Endothelial cell of umbilical vein (primary cell): Measurements from ENCODE around the gene SMARCC1. TPM values are rescaled to one million over a fixed set of nuclear protein-coding genes. Genes with fewer than 3 reads are reported as not detected.

Experiments
- BruUV-seq: library from RNA; stranded (reverse); fragments of 400-500 nt; replicated peaks from 2 replicates; lab custom pipeline; 2021; lab: Mats Ljungman, UMichigan
- CTCF ChIA-PET: fragments of 300-600, 350-600 bp; sonication (Branson Sonifier 250); formaldehyde crosslinking; loops from one replicate; lab custom pipeline; 2021; ENCODE audit warnings: antibody characterized with exemption, inconsistent platforms; lab: Charles Lee
- POLR2A ChIA-PET: fragments of 300-600, 350-600 bp; sonication (Branson Sonifier 250); formaldehyde crosslinking; loops from one replicate; lab custom pipeline; 2021; ENCODE audit warnings: antibody characterized with exemption, inconsistent platforms; lab: Charles Lee
- DNase-seq: peaks from one replicate; pipeline ENCODE4 v3.0.0-alpha.2; 2011; ENCODE audit warnings: low read depth, low spot score
- FAIRE-seq: peaks from 2 replicates; lab custom pipeline; 2011; peaks lifted over from hg19 to GRCh38; lab: Jason Lieb, UNC
- H2AFZ ChIP-seq: 2 replicates; pipeline ENCODE4 v1.6.0; 2012; ENCODE audit warnings: low read depth, low read length, control low read depth, inconsistent platforms
- H3K27ac ChIP-seq: 2 replicates; pipeline ENCODE4 v1.5.1; 2011; ENCODE audit warnings: low read depth, mild to moderate bottlenecking, control low read depth, low read length, moderate library complexity; ENCODE audit not compliant: insufficient read depth
- H3K27me3 ChIP-seq, 2 experiments: 2 replicates each; pipeline versions ENCODE4 v1.6.0 to v1.6.1; 2011; ENCODE audit warnings: low read length in 2 of 2, mixed read lengths in 1 of 2; ENCODE audit not compliant: control insufficient read depth in 2 of 2, insufficient read depth in 2 of 2
- H3K36me3 ChIP-seq, 2 experiments: 2 replicates in 1 of 2; 3 replicates in 1 of 2; pipeline ENCODE4 v1.5.1; 2011; ENCODE audit warnings: low read length in 2 of 2, mild to moderate bottlenecking in 1 of 2, moderate library complexity in 1 of 2; ENCODE audit not compliant: control insufficient read depth in 2 of 2, insufficient read depth in 2 of 2; ENCODE audit errors: extremely low read depth in 1 of 2
- H3K4me1 ChIP-seq: 3 replicates; pipeline ENCODE4 v1.5.1; 2011; ENCODE audit warnings: mild to moderate bottlenecking, low read length; ENCODE audit not compliant: control insufficient read depth, insufficient read depth; ENCODE audit errors: extremely low read depth
- H3K4me2 ChIP-seq: 2 replicates; pipeline ENCODE4 v1.6.1; 2011; ENCODE audit warnings: low read length, control low read depth, mixed read lengths; ENCODE audit not compliant: insufficient read depth
- H3K4me3 ChIP-seq, 3 experiments: fragments of 200-600 bp in 1 of 3; sonication (generic), shearing (Covaris generic) in 1 of 3; replicated peaks in 1 of 3; 2 replicates each; pipeline ENCODE4 v1.5.1; 2011 to 2016; ENCODE audit warnings: control low read depth in 3 of 3, low read length in 3 of 3, mild to moderate bottlenecking in 2 of 3, inconsistent platforms in 1 of 3, low read depth in 1 of 3, moderate library complexity in 1 of 3; ENCODE audit not compliant: insufficient read depth in 1 of 3
- H3K79me2 ChIP-seq: 2 replicates; pipeline ENCODE4 v1.6.0; 2012; ENCODE audit warnings: low read length, inconsistent platforms; ENCODE audit not compliant: control insufficient read depth, insufficient read depth
- H3K9ac ChIP-seq: replicated peaks from 2 replicates; pipeline ENCODE3; 2011; ENCODE audit warnings: low read length, control low read depth; ENCODE audit not compliant: insufficient read depth; ENCODE audit errors: extremely low read depth
- H3K9me1 ChIP-seq: replicated peaks from 3 replicates; pipeline ENCODE4 v1.6.0; 2011; ENCODE audit warnings: mild to moderate bottlenecking, low read length; ENCODE audit not compliant: control insufficient read depth, insufficient read depth; ENCODE audit errors: extremely low read depth
- H3K9me3 ChIP-seq: replicated peaks from 2 replicates; pipeline ENCODE4 v1.5.1; 2012; ENCODE audit warnings: low read length, inconsistent platforms; ENCODE audit not compliant: control insufficient read depth, insufficient read depth
- H4K20me1 ChIP-seq: replicated peaks from 2 replicates; pipeline ENCODE3; 2011; ENCODE audit warnings: mild to moderate bottlenecking, low read length; ENCODE audit not compliant: control insufficient read depth, insufficient read depth; ENCODE audit errors: extremely low read depth
- EZH2 ChIP-seq: IDR thresholded peaks from 2 replicates; pipeline ENCODE4 v1.6.1; 2012; ENCODE audit warnings: borderline replicate concordance, low read depth, mild to moderate bottlenecking, moderate library complexity, low read length, inconsistent platforms; ENCODE audit not compliant: severe bottlenecking
- FOS ChIP-seq: IDR thresholded peaks from 2 replicates; pipeline ENCODE4 v1.6.1; 2011; ENCODE audit warnings: mild to moderate bottlenecking, low read length, moderate library complexity, borderline replicate concordance; ENCODE audit not compliant: insufficient read depth
- GATA2 ChIP-seq: IDR thresholded peaks from 2 replicates; pipeline ENCODE4 v1.7.0; 2011; ENCODE audit warnings: low read depth, mild to moderate bottlenecking, moderate library complexity, mixed read lengths, low read length; ENCODE audit not compliant: insufficient read length, insufficient read depth
- JUN ChIP-seq: IDR thresholded peaks from 2 replicates; pipeline ENCODE4 v1.6.1; 2011; ENCODE audit warnings: borderline replicate concordance, low read depth; ENCODE audit not compliant: insufficient read length, insufficient read depth
- MAX ChIP-seq: IDR thresholded peaks from 2 replicates; pipeline ENCODE4 v1.6.1; 2011; ENCODE audit not compliant: insufficient read depth, insufficient read length
- MYC ChIP-seq: IDR thresholded peaks from one replicate; pipeline ENCODE4 v1.6.1; 2011; ENCODE audit warnings: mild to moderate bottlenecking, low read depth, low read length
- POLR2A ChIP-seq: IDR thresholded peaks from 2 replicates; pipeline ENCODE4 v1.6.1; 2012; ENCODE audit warnings: low read depth, mild to moderate bottlenecking, control low read depth, low read length
- POLR2AphosphoS5 ChIP-seq: IDR thresholded peaks from 2 replicates; pipeline ENCODE4 v1.6.1; 2012; ENCODE audit warnings: low read depth, mild to moderate bottlenecking, control low read depth, low read length, moderate library complexity; ENCODE audit not compliant: insufficient read depth
- dilution Hi-C: fragments of 300-500 bp; cut with MboI; formaldehyde crosslinking; loops from one replicate; pipeline ENCODE4 v1.15.0; 2019; ENCODE audit warnings: low sequenced_read_pairs; ENCODE audit not compliant: extremely low pct_ligation_motif_present
- intact Hi-C: fragments of 100-400 bp; cut with micrococcal nuclease; formaldehyde crosslinking; loops from one replicate; pipeline ENCODE4 v1.10.0; 2022
- polyA plus RNA-seq, 4 experiments: library from polyadenylated mRNA; depleted of rRNA in 3 of 4; stranded (reverse) in 3 of 4; unstranded in 1 of 4; fragments of >200 nt; gene quantifications; 2 replicates each; pipeline versions ENCODE4 v1.2.1 to v1.2.3, GENCODE V29; 2011 to 2012; ENCODE audit warnings: missing spikeins in 1 of 4
- total RNA-seq: library from RNA; stranded (reverse); gene quantifications from 2 replicates; pipeline ENCODE4 v1.2.3, GENCODE V29; 2021
- TF ChIP-seq, protein P1 (sequence below), 2 donors: IDR thresholded peaks; 1 replicate in 1 of 2; 2 replicates in 1 of 2; pipeline ENCODE4 v1.5.1; 2011; ENCODE audit warnings: low read length in 2 of 2, mild to moderate bottlenecking in 2 of 2, moderate library complexity in 2 of 2, control low read depth in 1 of 2, inconsistent platforms in 1 of 2, low read depth in 1 of 2; ENCODE audit not compliant: insufficient read depth in 1 of 2; ENCODE audit errors: extremely low read depth in 1 of 2

SMARCC1 gene
- total and polyA plus RNA-seq, 2 donors (not counting 3 experiments of a cell fraction or from before 2014, with no cell fraction given): 23.0 to 138 TPM

- TF ChIP-seq GATA2 (no peak), EZH2 (no peak), POLR2AphosphoS5 (no peak), POLR2A (no peak), MYC (no peak), MAX (no peak), JUN (no peak), FOS (no peak)
- TF ChIP-seq, protein P1, sequence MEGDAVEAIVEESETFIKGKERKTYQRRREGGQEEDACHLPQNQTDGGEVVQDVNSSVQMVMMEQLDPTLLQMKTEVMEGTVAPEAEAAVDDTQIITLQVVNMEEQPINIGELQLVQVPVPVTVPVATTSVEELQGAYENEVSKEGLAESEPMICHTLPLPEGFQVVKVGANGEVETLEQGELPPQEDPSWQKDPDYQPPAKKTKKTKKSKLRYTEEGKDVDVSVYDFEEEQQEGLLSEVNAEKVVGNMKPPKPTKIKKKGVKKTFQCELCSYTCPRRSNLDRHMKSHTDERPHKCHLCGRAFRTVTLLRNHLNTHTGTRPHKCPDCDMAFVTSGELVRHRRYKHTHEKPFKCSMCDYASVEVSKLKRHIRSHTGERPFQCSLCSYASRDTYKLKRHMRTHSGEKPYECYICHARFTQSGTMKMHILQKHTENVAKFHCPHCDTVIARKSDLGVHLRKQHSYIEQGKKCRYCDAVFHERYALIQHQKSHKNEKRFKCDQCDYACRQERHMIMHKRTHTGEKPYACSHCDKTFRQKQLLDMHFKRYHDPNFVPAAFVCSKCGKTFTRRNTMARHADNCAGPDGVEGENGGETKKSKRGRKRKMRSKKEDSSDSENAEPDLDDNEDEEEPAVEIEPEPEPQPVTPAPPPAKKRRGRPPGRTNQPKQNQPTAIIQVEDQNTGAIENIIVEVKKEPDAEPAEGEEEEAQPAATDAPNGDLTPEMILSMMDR (IDR thresholded peaks at IDR 0.05; ENCODE audit: extremely low read depth in 1 of 2, insufficient read depth in 1 of 2, low read depth in 1 of 2, low read length in 2 of 2): no peak
- intact Hi-C loops (no loop called here), dilution Hi-C loops (no loop called here)
- no peak overlapping the region for H3K27ac ChIP-seq
- CTCF ChIA-PET: interaction anchor here (1.7 kb wide), 1 partner anchor 52 kb away, joined by 4 read pairs; no protein-coding TSS in a partner anchor
- no peak overlapping the region for H3K9ac ChIP-seq
- POLR2A ChIA-PET: no interaction called here
- no peak for DNase-seq
- H4K20me1 ChIP-seq: no peaks in the 10 kb centered on the region
- no peaks in the 10 kb centered on the region for H3K9me3 ChIP-seq
- no peak overlapping the region for H3K4me2 ChIP-seq
- H2AFZ ChIP-seq: no peak overlapping the region
- no peak overlapping the region for H3K4me3 ChIP-seq
- FAIRE-seq: no peak
- no peaks in the 10 kb centered on the region for H3K36me3 ChIP-seq
- no peaks in the 10 kb centered on the region for H3K4me1 ChIP-seq
- H3K9me1 ChIP-seq: no peaks in the 10 kb centered on the region
- H3K79me2 ChIP-seq: no peaks in the 10 kb centered on the region
- H3K27me3 ChIP-seq: peaks cover 13 to 15% of the 10 kb centered on the region in 2 experiments
- no TSS peak for BruUV-seq
Measured at GRCh38 chr3:47573190-47574172, 208.2 kb downstream of the SMARCC1 start.
